Endodermal cell (in vitro differentiated cells): ENCODE data around the gene EFHC1. TPM values are rescaled to one million over a fixed set of nuclear protein-coding genes. Genes with fewer than 3 reads are reported as not detected.
A peak's percentile ranks its signal among the peaks of the same experiment; 100 is the strongest.

Experiments used
- DNase-seq: peaks from one replicate; pipeline ENCODE4 v3.0.0-alpha.2; 2017
- H3K27ac ChIP-seq: 2 replicates; pipeline ENCODE4 v1.5.1; 2013; ENCODE audit warnings: mild to moderate bottlenecking, low read depth, low read length, moderate library complexity
- H3K27me3 ChIP-seq: 2 replicates; pipeline ENCODE4 v1.6.1; 2013; ENCODE audit warnings: mild to moderate bottlenecking, low read length, moderate library complexity; ENCODE audit not compliant: insufficient read depth, control insufficient read depth, poor library complexity, severe bottlenecking
- H3K36me3 ChIP-seq: 2 replicates; pipeline ENCODE4 v1.7.0; 2013; ENCODE audit warnings: mild to moderate bottlenecking, low read length, moderate library complexity; ENCODE audit not compliant: control insufficient read depth, insufficient read depth
- H3K4me1 ChIP-seq: one replicate; pipeline ENCODE4 v1.7.0; 2013; ENCODE audit warnings: low read length; ENCODE audit not compliant: control insufficient read depth, insufficient read depth
- H3K4me3 ChIP-seq: 2 replicates; pipeline ENCODE4 v1.5.1; 2013; ENCODE audit warnings: mild to moderate bottlenecking, low read length, moderate library complexity
- H3K9ac ChIP-seq: 2 replicates; pipeline ENCODE4 v1.6.1; 2013; ENCODE audit warnings: mild to moderate bottlenecking, low read length, moderate library complexity; ENCODE audit not compliant: poor library complexity, severe bottlenecking; ENCODE audit errors: extremely low read depth
- H3K9me3 ChIP-seq: 2 replicates; pipeline ENCODE4 v1.6.1; 2013; ENCODE audit warnings: mild to moderate bottlenecking, low read length, moderate library complexity; ENCODE audit not compliant: control insufficient read depth
- H3K27ac Mint-ChIP-seq: 2 replicates; pipeline ENCODE4 v1.8.0; 2020; ENCODE audit warnings: mixed read lengths
- H3K27me3 Mint-ChIP-seq: 2 replicates; pipeline ENCODE4 v1.8.0; 2021; ENCODE audit warnings: mild to moderate bottlenecking, mixed read lengths; ENCODE audit not compliant: insufficient read depth
- H3K36me3 Mint-ChIP-seq: 2 replicates; pipeline ENCODE4 v1.8.0; 2020; ENCODE audit warnings: low read depth, mixed read lengths
- H3K4me1 Mint-ChIP-seq: 2 replicates; pipeline ENCODE4 v1.8.0; 2020; ENCODE audit warnings: mixed read lengths
- H3K4me3 Mint-ChIP-seq: 2 replicates; pipeline ENCODE4 v1.8.0; 2020; ENCODE audit warnings: mild to moderate bottlenecking, moderate library complexity, mixed read lengths
- H3K9me3 Mint-ChIP-seq: 2 replicates; pipeline ENCODE4 v1.8.0; 2020; ENCODE audit warnings: mild to moderate bottlenecking, mixed read lengths
- CTCF ChIP-seq: fragments of 200-600 bp; sonication (generic); conservative IDR thresholded peaks from 2 replicates; pipeline ENCODE4 v1.5.0; 2021; ENCODE audit warnings: antibody characterized with exemption, mild to moderate bottlenecking
- WGBS, 2 experiments: methylation state at CpG; one replicate each; pipeline versions ENCODE4 v1.1.5 to v1.1.7; 2013; ENCODE audit warnings: missing lambda C conversion rate in 2 of 2, mixed read lengths in 1 of 2; ENCODE audit not compliant: insufficient coverage in 1 of 2, insufficient read length in 1 of 2; 5-methylcytosine and 5-hydroxymethylcytosine counted together
- total RNA-seq, 2 donors: library from RNA; stranded (reverse); fragmentation: NEBNext Ultra II Directional in 1 of 2; extraction: Animal tissue kit (Norgen Biotek cat#: 25700) in 1 of 2; gene quantifications; 2 replicates in 1 of 2; 3 replicates in 1 of 2; pipeline ENCODE4 v1.2.1, GENCODE V29; 2021

Gene EFHC1
- total RNA-seq, 2 donors from 2014 or later = 26.4 to 46.4 TPM

GRCh38 chr6:52531834-52532233, 111.7 kb downstream of the EFHC1 start:
- Histone ChIP-seq H3K27me3 (no peaks in the 10 kb centered on the region), H3K4me1 (peaks cover 5% of the 10 kb centered on the region), H3K27ac (no peak overlapping the region), H3K9ac (no peak overlapping the region), H3K4me3 (no peak overlapping the region), H3K36me3 (peaks cover 8% of the 10 kb centered on the region), H3K9me3 (no peaks in the 10 kb centered on the region)
- no peaks in the 10 kb centered on the region for H3K9me3 Mint-ChIP-seq
- peak overlapping the region; percentile 3 for H3K27ac Mint-ChIP-seq
- peaks cover 20% of the 10 kb centered on the region for H3K36me3 Mint-ChIP-seq
- WGBS, 2 experiments = 100% methylated on average over 1 of the region's 1 CpG
- no peaks in the 10 kb centered on the region for H3K27me3 Mint-ChIP-seq
- no peak overlapping the region for H3K4me3 Mint-ChIP-seq
- DNase-seq = no peak
- TF ChIP-seq CTCF = no peak
- no peaks in the 10 kb centered on the region for H3K4me1 Mint-ChIP-seq

GRCh38 chr6:52532457-52532856, 112.3 kb downstream of the EFHC1 start:
- Histone ChIP-seq H3K4me3 (no peak overlapping the region), H3K9me3 (no peaks in the 10 kb centered on the region), H3K36me3 (peaks cover 8% of the 10 kb centered on the region), H3K27me3 (no peaks in the 10 kb centered on the region), H3K4me1 (peaks cover 5% of the 10 kb centered on the region), H3K27ac (no peak overlapping the region), H3K9ac (no peak overlapping the region)
- H3K9me3 Mint-ChIP-seq = no peaks in the 10 kb centered on the region
- H3K4me3 Mint-ChIP-seq = no peak overlapping the region
- peaks cover 5% of the 10 kb centered on the region for H3K4me1 Mint-ChIP-seq
- no CpG with 5 or more reads among the region's 2 CpGs for WGBS, 2 experiments
- DNase-seq = no peak
- peaks cover 20% of the 10 kb centered on the region for H3K36me3 Mint-ChIP-seq
- H3K27me3 Mint-ChIP-seq = no peaks in the 10 kb centered on the region
- TF ChIP-seq CTCF = no peak
- H3K27ac Mint-ChIP-seq = no peak overlapping the region

- Histone ChIP-seq H3K4me3 (no peak overlapping the region), H3K27ac (no peak overlapping the region), H3K9me3 (no peaks in the 10 kb centered on the region), H3K36me3 (peaks cover 8% of the 10 kb centered on the region), H3K4me1 (peaks cover 5% of the 10 kb centered on the region), H3K9ac (no peak overlapping the region), H3K27me3 (no peaks in the 10 kb centered on the region)
- no peak for DNase-seq
- Mint-ChIP-seq H3K4me3 (no peak overlapping the region), H3K27me3 (no peaks in the 10 kb centered on the region), H3K4me1 (peaks cover 10% of the 10 kb centered on the region), H3K27ac (no peak overlapping the region), H3K36me3 (peaks cover 19% of the 10 kb centered on the region), H3K9me3 (no peaks in the 10 kb centered on the region)
- WGBS, 2 experiments = 94 to 100% methylated on average over 1 to 2 of the region's 2 CpGs
- TF ChIP-seq CTCF = no peak
Observed at GRCh38 chr6:52533491-52533890, 113.3 kb downstream of the EFHC1 start.
